ENCODE data around the gene FHL3. TPM values are rescaled to one million over a fixed set of nuclear protein-coding genes. Genes with fewer than 3 reads are reported as not detected.
"Not testable (repeated sequence)": the region's sequence is repeated elsewhere in the genome, so short reads cannot be mapped to it uniquely, and the experiment has no call there.

FHL3 gene
- polyA plus RNA-seq, 1 donor = 20.5 TPM

DNA sequence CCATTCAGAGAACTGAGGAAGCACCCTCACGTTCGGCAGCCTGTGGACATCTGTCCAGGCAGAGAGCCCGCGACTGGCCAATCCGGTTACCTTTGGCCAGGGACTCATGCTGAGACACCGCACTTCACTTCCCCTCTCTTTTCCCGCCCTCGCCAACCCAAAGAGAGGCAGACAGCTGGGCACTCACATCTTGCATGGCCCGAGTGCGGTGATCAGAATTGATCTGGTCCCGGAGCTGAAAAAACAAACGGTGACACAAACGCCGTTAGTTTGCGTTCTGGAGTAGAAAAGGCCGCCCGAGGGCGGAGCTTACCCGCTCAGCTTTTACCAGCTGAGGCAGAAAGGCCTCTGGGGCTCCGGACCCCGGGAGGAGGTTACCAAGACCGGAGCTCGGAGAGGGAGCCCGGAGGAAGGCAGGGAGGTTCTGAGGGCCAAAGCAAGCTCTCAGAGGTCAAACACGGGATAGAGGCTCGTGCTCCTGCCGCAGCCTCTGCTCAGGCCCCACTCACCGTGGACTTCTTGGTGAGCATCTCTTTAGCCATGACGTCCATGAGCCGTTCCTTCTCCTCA lies 15.9 kb downstream of the FHL3 start:
- no peak for DNase-seq

DNA sequence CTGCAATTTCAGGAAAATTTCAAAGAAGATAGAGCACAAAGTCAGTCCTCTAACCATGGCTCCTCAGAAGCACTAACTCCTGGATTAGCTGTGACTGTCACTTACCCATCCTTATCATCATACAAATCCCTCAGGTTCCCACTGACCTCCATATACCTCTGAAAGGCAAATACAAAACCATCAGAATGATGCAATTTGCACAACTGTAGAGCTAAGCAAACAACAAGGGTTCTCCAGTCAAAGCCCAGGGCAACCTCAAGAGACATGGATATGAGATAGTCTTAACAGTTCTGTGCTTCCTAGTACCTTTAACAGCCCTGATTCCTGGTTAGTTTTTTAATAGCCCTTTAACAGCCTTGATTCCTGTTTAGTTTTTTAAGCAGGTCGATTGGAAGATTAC lies 17.6 kb downstream of the FHL3 start:
- DNase-seq = no peak

GRCh38 chr1:37983546-37983945 lies 21.8 kb downstream of the FHL3 start:
- no peak for DNase-seq

GRCh38 chr1:37978541-37978940 lies 26.8 kb downstream of the FHL3 start:
- DNase-seq = no peak

GRCh38 chr1:37975083-37975482 lies 30.2 kb downstream of the FHL3 start:
- DNase-seq = not testable (repeated sequence)

DNA sequence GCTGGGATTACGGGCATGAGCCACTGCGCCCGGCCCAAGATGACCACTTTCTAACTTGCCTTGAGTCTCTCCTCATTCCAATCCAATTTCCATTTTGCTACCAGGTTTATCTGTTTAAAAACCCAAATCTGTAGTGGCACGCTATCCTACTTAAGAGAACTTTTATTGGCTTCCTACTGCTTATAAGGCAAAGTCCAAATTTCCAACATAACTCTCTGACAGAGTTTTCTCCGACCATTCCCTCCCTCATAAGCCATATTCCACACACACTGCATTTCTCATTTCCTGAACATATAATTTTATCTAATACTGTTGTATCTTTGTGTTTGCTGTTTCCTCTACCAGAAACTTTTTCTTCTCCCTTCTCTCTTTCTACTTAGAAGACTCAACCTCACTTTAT lies 30.7 kb downstream of the FHL3 start:
- no peak for DNase-seq

GRCh38 chr1:37973684-37974083 lies 31.6 kb downstream of the FHL3 start:
- DNase-seq = not testable (repeated sequence)

DNA sequence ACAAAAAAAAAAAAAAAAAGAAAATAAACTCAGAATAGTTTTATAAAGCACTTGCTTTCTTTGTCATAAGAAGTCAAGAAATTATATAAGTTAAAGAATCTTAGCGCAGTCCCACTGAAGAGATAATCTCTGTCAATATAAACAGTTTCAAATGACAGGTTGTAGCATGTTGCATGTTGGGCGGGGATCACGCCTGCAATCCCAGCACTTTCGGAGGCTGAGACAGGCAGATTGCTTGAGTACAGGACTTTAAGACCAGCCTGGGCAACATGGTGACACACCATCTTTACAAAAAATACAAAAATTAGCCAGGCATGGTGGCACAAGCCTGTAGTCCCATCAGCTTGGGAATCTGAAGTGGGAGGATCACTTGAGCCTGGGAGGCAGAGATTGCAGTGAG lies 40.0 kb downstream of the FHL3 start:
- DNase-seq = no peak

DNA sequence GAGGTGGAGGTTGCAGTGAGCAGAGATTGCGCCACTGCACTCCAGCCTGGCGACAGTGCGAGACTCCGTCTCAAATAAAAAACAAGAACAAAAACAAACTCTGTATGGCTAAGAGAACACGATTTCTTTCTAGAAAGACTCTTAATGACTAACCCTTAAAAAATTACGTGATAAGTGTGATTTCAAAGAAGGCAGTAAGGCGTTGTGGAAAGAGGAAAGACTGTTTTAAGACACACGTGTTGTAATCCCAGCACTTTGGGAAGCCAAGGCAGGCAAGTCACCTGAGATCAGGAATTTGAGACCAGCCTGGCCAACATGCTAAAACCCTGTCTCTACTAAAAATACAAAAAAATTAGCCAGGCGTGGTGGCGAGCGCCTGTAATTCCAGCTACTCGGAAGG lies 41.2 kb downstream of the FHL3 start:
- not testable (repeated sequence) for DNase-seq

- no peak for DNase-seq
These were observed 46.6 kb downstream of the FHL3 start for GRCh38 chr1:37958690-37959089.

GRCh38 chr1:37955685-37956084 lies 49.6 kb downstream of the FHL3 start:
- no peak for DNase-seq

DNA sequence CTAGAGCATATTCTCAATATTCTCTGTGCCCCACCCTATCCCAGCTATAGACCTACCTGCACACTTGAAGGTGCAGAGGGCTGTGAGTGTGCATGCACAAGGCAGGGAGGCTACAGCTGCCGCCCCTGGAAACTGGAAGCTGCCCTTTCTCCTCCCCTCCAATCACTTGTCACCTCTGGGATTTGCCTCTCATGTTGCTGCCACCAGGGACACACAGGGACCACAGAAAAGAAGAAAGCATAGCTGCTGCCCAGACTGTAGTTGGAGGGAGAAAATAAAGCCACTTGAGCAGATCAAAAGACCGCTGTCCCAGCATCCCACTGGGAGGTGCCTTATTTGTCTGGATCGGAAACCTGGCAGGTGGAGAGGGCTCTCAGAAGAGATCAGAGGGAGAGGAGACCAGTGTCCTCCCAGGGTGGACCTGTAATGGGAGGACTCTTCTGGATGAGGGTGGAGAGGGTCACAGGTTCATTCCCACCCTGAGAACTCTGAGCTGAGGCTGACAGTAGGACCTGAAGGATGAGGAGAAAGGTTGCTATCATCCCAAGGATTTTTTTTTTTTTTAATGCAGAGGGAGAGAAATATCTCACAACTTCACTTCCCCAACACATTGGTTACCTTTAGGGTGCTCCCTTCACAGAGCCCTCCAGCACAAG lies 50.9 kb downstream of the FHL3 start:
- no peak for DNase-seq

DNA sequence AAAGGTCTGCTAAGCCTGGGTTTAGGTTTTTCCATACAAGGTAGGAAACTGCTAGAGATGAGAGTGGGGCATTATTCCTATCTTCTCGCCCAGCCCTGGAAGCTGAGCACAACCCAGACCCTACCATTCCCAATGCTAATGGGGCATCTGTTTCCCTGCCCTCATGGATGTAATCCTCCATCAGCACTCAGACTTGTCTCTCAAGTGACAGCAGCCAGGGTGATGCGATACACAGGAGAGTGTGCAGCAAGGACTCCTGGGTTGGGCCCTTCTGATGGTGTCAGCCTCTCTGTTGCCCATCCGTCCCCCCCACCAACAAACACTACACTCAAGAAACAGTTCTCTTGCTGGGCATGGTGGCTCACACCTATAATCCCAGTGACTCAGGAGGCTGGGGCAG lies 52.6 kb downstream of the FHL3 start:
- DNase-seq = no peak

GRCh38 chr1:37951783-37952624 lies 53.3 kb downstream of the FHL3 start:
- DNase-seq = no peak

GRCh38 chr1:37951041-37951782 lies 54.1 kb downstream of the FHL3 start:
- no peak for DNase-seq

DNA sequence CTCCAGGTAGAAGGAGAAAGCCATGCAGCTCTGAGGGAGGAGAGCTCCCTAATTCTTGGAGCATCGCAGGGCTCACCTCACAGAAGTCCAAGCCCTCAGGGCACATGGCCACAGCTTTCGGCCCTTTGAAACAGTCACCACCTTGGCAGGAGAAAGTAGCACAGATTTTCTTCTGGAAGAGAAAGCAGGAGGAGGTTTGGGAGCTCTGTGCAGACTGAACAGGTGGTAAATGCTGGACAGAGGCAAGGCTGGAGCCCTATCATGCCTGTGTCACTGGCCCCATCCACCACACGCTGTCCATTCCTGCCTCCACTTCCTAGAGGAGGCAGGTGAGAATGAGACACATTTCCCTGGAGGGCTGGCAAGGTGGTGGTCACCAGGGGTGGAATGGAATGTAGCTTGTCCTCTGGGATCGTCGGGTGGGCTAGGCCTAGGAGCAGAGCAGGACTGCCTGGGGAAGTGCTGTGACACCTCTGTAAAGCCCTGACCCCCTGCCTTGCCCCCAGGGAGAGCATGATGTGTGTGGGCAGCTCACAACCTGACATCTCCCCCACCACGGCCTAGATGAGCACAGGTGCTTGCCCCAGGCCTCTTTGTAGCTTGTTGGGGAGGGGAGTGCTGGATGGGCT lies 55.7 kb downstream of the FHL3 start:
- DNase-seq = no peak

DNA sequence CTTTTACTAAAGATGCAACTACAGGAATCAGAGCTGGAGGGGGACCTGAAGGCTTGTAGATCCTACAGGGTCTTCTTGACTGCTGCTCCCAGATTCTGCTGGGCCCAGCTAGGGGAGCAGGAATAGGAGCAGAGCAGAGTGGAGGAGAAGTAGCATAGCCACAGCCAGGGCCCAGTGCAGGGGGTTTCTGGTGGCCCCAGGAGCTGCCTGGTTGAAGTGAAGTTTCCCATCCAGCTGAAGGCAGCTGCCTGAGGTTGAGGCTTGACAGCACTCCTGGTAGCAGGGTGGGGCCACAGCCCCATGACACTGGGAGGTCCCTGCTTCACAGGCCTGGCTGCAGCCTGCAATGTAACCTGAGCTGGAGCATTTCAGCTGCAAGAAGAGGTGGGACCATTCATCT lies 56.5 kb downstream of the FHL3 start:
- no peak for DNase-seq

GRCh38 chr1:37948166-37948565 lies 57.1 kb downstream of the FHL3 start:
- DNase-seq = no peak

DNA sequence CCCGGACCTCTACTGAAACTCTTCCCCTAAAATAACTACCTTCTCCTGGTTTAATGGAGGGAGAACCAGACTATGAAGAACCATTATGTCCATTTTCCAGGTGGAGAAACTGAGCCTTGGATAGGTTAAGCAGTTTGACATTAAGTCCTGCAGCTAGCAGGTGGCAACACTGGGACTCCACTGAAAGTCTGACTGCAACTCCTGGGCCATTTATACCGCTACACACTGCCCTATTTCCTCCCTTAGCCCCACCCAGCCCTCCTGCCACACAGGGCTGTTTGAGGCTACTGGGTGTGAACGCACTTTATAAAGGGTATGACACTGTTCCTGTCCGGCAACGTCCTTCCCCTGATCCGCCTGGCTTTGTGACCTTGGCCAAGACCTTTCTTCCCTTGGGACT lies 58.0 kb downstream of the FHL3 start:
- no peak for DNase-seq

Measured in left kidney (tissue), 2 donors.